GM10266 (cell line): ENCODE measurements around the gene GRB7.

Experiments
- DNase-seq: peaks from one replicate; pipeline ENCODE4 v3.0.0; 2012; ENCODE audit errors: extremely low spot score
- TF ChIP-seq, protein P1 (sequence below): IDR thresholded peaks from 2 replicates; pipeline ENCODE4 v1.5.1; 2012; ENCODE audit warnings: mild to moderate bottlenecking, low read depth; ENCODE audit not compliant: control insufficient read depth, insufficient read depth; ENCODE audit errors: missing control alignments

GRB7 gene

DNA sequence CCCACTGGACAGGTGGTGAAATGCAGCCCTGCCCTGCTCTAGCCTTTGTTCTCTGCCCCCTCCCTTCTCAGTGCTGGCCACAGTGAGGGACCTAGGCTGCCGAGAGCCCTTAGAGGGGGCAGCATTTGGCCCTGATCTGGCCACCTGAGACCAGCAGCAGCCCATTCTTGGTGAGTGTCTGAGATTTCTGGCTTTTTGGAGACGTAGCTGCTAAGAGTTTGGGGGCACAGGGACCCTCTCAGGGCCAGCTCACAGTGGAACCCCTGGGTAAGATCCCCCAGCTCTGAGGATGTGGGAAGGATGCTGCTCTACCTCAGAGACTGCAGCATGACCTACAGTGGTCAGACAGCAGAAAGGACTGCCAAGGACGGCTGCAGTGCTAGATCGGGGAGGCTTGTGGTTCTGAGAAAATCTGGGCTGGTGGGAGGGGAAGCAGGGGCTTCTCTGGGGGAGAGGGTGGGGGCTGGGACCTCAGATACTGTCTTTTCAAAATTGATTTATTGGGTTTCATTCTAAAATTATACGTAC, 13.3 kb downstream of the GRB7 start:
- no peak for DNase-seq
- TF ChIP-seq, protein P1, sequence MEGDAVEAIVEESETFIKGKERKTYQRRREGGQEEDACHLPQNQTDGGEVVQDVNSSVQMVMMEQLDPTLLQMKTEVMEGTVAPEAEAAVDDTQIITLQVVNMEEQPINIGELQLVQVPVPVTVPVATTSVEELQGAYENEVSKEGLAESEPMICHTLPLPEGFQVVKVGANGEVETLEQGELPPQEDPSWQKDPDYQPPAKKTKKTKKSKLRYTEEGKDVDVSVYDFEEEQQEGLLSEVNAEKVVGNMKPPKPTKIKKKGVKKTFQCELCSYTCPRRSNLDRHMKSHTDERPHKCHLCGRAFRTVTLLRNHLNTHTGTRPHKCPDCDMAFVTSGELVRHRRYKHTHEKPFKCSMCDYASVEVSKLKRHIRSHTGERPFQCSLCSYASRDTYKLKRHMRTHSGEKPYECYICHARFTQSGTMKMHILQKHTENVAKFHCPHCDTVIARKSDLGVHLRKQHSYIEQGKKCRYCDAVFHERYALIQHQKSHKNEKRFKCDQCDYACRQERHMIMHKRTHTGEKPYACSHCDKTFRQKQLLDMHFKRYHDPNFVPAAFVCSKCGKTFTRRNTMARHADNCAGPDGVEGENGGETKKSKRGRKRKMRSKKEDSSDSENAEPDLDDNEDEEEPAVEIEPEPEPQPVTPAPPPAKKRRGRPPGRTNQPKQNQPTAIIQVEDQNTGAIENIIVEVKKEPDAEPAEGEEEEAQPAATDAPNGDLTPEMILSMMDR = no peak

DNA sequence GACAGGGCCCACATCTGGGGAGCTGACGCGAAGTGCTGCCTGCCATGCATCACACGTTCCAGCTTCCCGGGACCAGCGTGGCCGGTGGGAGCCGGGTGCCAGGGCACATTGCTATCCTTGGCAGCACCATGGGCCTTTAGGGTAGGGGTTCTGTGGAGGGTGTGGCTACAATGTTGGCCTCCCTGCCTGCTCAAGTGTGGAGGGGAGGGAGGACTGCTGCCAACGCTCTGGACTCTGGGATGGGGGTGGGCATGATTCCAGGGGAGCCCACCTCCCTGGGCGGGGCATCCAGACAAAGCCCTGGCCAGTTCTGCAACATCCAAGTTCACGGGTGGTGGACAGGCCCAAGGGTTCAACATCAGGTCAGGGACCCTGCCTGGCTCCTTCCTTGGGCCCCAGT, 13.9 kb downstream of the GRB7 start:
- no peak for DNase-seq
- TF ChIP-seq, protein P1 = no peak

DNA sequence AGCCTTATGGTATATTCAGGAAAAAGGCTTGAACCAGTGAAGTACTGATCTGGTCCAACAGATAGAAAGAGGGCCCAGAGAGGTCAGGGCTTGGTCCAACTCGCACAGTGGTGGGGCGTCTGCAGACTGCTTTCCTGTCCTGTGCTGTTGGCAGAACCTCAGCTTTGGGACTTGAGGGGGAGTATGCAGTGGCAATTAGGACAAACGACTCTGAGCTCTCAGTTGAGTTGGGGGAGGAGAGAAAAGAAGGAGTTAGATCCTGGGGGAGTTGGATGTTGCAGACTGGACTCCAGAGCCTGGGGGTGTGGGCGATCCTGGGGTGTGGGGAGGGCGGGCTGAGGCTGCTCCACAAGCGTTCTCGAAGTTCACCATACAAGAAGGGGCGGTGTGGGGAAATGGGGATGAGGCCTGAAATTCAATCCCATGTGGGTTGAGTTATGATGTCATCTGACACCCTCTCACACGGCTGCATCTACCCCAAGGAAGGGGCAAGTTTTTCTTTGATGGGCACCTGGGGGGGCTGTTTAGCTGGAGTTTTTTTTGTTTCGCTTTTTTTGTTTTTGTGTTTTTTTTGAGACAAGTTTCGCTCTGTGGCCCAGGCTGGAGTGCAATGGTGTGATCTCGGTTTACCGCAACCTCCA, 14.6 kb downstream of the GRB7 start:
- TF ChIP-seq, protein P1 = no peak

DNA sequence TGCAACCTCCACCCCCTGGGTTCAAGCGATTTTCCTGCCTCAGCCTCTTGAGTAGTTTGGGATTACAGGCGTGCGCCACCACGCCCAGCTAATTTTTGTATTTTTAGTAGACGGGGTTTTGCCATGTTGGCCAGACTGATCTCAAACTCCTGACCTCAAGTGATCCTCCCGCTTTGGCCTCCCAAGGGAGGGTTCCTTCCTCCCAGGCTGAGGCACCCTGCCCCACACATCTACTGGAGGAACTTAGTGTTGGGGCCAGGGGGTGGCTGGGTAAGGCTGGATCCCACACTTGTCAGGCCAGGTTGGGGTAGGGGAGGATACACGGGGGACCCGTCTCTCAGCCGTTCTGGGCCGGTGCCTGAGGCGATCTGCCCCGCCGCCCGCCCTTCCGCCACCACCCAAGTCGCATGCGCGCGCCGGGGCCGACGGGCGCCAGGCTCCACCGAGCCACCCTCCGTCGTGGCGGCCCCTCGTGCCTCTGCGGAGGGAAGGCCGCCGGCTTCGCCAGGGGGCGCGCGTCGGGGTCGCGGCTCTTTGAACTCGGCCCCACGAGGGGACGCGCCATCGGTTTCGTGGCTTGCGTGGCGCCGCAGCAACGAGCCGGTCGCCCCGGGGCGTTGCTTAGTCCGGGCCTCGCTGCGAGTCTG, 15.9 kb downstream of the GRB7 start:
- peak; percentile 82 for DNase-seq
- TF ChIP-seq, protein P1 = peak; percentile 55

More for the DNA sequence above, 14.6 kb downstream of the GRB7 start:
- no peak for DNase-seq

DNA sequence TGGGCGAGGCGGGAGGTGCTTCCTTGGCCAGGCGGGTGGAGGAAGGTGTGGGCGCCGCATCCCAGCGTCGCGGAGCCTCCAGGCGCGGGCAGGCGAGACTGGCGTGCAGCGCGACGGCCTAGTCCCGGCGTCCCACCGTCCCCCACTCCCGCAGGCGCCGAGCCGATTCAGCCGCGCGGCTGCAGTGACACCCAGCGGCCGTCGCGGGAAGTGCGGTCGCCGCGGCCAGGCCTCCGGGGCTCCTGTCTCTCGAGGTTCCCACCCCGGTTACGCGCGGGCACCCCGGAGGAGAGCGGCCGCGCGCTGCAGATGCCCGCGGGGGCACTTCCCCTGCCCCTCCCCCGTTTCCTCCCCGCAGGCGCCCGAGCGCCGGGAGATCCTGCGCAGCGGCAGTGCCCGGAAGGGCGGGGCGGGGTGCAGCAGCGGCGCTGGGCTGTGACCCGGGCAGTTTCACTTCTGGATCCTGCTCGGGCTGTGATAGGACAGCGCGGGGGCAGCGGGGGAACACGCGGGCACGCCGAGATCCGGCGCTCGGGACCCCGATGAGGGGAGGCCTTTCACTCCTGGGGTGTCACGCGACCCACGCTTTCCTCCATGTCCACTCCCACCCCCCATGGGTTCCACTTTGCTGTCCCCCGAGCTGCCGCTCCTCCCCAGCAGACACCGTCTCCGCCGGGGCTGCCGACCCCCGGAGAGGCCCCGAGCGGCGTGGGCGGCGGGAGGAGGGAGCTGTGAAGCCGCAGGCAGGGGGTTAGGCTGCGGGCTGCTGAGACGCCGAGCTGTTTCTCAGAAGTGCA, 16.6 kb downstream of the GRB7 start:
- peak; percentile 97 for DNase-seq
- TF ChIP-seq, protein P1 = peak; percentile 97

DNA sequence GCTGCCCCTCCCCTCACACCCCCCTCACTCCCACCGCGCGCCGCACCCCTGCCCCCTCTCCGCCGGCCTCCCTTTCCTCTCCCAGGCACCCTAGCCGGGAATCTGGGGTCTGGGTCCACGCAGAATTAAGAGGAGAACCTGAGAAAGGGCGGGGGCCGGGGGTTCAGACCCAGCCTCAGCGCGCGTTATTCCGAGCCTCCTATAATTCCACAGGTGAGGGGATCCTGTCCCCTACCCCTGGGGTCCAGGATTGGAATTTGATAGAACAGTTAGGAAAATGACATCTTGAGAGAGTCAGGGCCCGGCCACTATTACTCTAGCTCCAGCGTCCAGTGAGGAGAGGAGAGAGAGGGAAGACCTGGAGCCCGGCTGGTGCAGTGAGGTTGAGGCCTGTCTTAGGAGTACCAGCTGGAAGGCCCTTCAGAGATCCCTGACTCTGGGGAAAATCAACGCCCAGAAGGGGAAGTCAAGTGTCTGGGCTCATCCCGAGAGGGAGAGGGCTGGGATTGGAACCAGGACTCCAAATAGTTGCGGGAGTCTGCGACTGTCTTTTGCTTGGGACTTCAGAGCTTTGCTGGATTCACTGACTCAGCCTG, 17.3 kb downstream of the GRB7 start:
- TF ChIP-seq, protein P1 = no peak
- no peak for DNase-seq
